ENCODE measurements around the gene GRM7. TPM values are rescaled to one million over a fixed set of nuclear protein-coding genes. Genes with fewer than 3 reads are reported as not detected.

GRM7 gene
- polyA plus RNA-seq, 3 donors: not detected

- Histone ChIP-seq H3K4me1 (ENCODE audit: control insufficient read depth in 1 of 2, insufficient read depth in 2 of 2, low read length in 2 of 2) (no peaks in the 10 kb centered on the region), H3K27me3 (ENCODE audit: control insufficient read depth in 2 of 2, insufficient read depth in 2 of 2, low read length in 2 of 2) (no peaks in the 10 kb centered on the region), H3K4me2 (replicated peaks; ENCODE audit: extremely low read depth, low read length, poor library complexity, severe bottlenecking) (no peak overlapping the region), H3K9ac (ENCODE audit: insufficient read depth, low read length, poor library complexity, severe bottlenecking) (no peak overlapping the region), H3K79me2 (ENCODE audit: insufficient read depth, low read length) (no peaks in the 10 kb centered on the region), H3K9me3 (replicated peaks in 1 of 2; ENCODE audit: control insufficient read depth in 1 of 2, insufficient read depth in 1 of 2, low read length in 2 of 2) (no peaks in the 10 kb centered on the region), H3K27ac (ENCODE audit: low read depth in 1 of 2, low read length in 2 of 2) (no peak overlapping the region), H2AFZ (ENCODE audit: insufficient read depth, low read depth, low read length, poor library complexity, severe bottlenecking) (no peak overlapping the region), H4K20me1 (ENCODE audit: insufficient read depth, low read length) (no peaks in the 10 kb centered on the region), H3K4me3 (replicated peaks in 1 of 3; ENCODE audit: low read depth in 2 of 3, low read length in 3 of 3) (no peak overlapping the region), H3K36me3 (replicated peaks in 1 of 2; ENCODE audit: control insufficient read depth in 1 of 2, insufficient read depth in 2 of 2, low read length in 2 of 2) (no peaks in the 10 kb centered on the region)
- WGBS (ENCODE audit: insufficient coverage): 60% methylated on average over 1 of the region's 3 CpGs
- TF ChIP-seq CTCF (IDR thresholded peaks at IDR 0.05): no peak
- H3K9me3 Mint-ChIP-seq: peaks cover 0 to 2% (median 0%) of the 10 kb centered on the region in 7 donors
- H3K4me3 Mint-ChIP-seq: no peak overlapping the region
- H3K4me1 Mint-ChIP-seq: no peaks in the 10 kb centered on the region
- no peak for DNase-seq
- no peaks in the 10 kb centered on the region for H3K36me3 Mint-ChIP-seq
- intact Hi-C loops (cut with micrococcal nuclease): no loop called here
- H3K27ac Mint-ChIP-seq: no peak overlapping the region
- H3K27me3 Mint-ChIP-seq (ENCODE audit: low read depth in 3 of 3): peaks cover 0 to 1% (median 0%) of the 10 kb centered on the region in 3 donors
These were observed 760.7 kb downstream of the GRM7 start for GRCh38 chr3:7621651-7622050.

GRCh38 chr3:7625021-7625420, 764.1 kb downstream of the GRM7 start:
- intact Hi-C loops (cut with micrococcal nuclease): no loop called here
- H3K27me3 Mint-ChIP-seq (ENCODE audit: low read depth in 3 of 3): peaks cover 0 to 1% (median 0%) of the 10 kb centered on the region in 3 donors

More at GRCh38 chr3:7625021-7625420, 764.1 kb downstream of the GRM7 start:
- H3K9me3 ChIP-seq (replicated peaks in 1 of 2; ENCODE audit: control insufficient read depth in 1 of 2, insufficient read depth in 1 of 2, low read length in 2 of 2): no peaks in the 10 kb centered on the region
- no peak overlapping the region for H2AFZ ChIP-seq (ENCODE audit: insufficient read depth, low read depth, low read length, poor library complexity, severe bottlenecking)
- Mint-ChIP-seq H3K36me3 (no peaks in the 10 kb centered on the region), H3K27ac (no peak overlapping the region), H3K9me3 (peaks cover 0 to 2% (median 0%) of the 10 kb centered on the region in 7 donors), H3K4me1 (no peaks in the 10 kb centered on the region), H3K4me3 (no peak overlapping the region)
- no peak overlapping the region for H3K9ac ChIP-seq (ENCODE audit: insufficient read depth, low read length, poor library complexity, severe bottlenecking)
- no peak for DNase-seq
- no peak overlapping the region for H3K4me2 ChIP-seq (replicated peaks; ENCODE audit: extremely low read depth, low read length, poor library complexity, severe bottlenecking)
- no peak for TF ChIP-seq CTCF (IDR thresholded peaks at IDR 0.05)
- H3K27me3 ChIP-seq (ENCODE audit: control insufficient read depth in 2 of 2, insufficient read depth in 2 of 2, low read length in 2 of 2): no peaks in the 10 kb centered on the region
- H3K4me3 ChIP-seq (replicated peaks in 1 of 3; ENCODE audit: low read depth in 2 of 3, low read length in 3 of 3): no peak overlapping the region
- no peaks in the 10 kb centered on the region for H3K36me3 ChIP-seq (replicated peaks in 1 of 2; ENCODE audit: control insufficient read depth in 1 of 2, insufficient read depth in 2 of 2, low read length in 2 of 2)
- H3K27ac ChIP-seq (ENCODE audit: low read depth in 1 of 2, low read length in 2 of 2): no peak overlapping the region
- no peaks in the 10 kb centered on the region for H4K20me1 ChIP-seq (ENCODE audit: insufficient read depth, low read length)
- H3K79me2 ChIP-seq (ENCODE audit: insufficient read depth, low read length): no peaks in the 10 kb centered on the region
- WGBS (ENCODE audit: insufficient coverage): 100% methylated on average over 2 of the region's 6 CpGs
- H3K4me1 ChIP-seq (ENCODE audit: control insufficient read depth in 1 of 2, insufficient read depth in 2 of 2, low read length in 2 of 2): no peaks in the 10 kb centered on the region

Data from CD14-positive monocyte (primary cell).